Cardiac fibroblast (primary cell): Measurements from ENCODE around the gene STK4.

Experiments used
- DNase-seq, 2 donors: peaks; one replicate each; pipeline versions ENCODE4 v3.0.0 to v3.0.0-alpha.2; 2010; ENCODE audit warnings: low read depth in 2 of 2
- H3K4me3 ChIP-seq, 2 donors: replicated peaks in 1 of 2; 1 replicate in 1 of 2; 2 replicates in 1 of 2; pipeline ENCODE4 v1.5.1; 2011; ENCODE audit warnings: low read depth in 2 of 2, low read length in 2 of 2, mild to moderate bottlenecking in 2 of 2, moderate library complexity in 1 of 2
- TF ChIP-seq, protein P1 (sequence below): IDR thresholded peaks from one replicate; pipeline ENCODE4 v1.5.1; 2011; ENCODE audit warnings: low read depth, mild to moderate bottlenecking, low read length, inconsistent platforms

STK4 gene

DNA sequence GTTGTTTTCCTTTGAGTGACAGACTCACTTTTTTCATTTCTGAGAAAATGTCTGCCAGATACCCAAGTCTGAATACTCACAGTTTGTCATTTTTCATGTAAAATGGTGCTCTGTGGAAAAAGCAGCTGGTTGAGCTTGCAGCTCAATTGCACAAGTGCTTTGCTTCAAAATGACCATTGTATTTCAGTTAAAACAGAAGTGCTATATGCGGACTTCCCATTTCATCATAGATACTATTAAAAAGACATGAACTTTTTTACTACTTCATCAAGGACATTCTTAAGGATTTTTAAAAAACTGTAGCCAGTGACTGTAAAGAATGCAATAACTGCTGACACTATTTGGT is 73.1 kb downstream of the STK4 start:
- peak in 1 of 2 donors; percentile 45 for DNase-seq

DNA sequence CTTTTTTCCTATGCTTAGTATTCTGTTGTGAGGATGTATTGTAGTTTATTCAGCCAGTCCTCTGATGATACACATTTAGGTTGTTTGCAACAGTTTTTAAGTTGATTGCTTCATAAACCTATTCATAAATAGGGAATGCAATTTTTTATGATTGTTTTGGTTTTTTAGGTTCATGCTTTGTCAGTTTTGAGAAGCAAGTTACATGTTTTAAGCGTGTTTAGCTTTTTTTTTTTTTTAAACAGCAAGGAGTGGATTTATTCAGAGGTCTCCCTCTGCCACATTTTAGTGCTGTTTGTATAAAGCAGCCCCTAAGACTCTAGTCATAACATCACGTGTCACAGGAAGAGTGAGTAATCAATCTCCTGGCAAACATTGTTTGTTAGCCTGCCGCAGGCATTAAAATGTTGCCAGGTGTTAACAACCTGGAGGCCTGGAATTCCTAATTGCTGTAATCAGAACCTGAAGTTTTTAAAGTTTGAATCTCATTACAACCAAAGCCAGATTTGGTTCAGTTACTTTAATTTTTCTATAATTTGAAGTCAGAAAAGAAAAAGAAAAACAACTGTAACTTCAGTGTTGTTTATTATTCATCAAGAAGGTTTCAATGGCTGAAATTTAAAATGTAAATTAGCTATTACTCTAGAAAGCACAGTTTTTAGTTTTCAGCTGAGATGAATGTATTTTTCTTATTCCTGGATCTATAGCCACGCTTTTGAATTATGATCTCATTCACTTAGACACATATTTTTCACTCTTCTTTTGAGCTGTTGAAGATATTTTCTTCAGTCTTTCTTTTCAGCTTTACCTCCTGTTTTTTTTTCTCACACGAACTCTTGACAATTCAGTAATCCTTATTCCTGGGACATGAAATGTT is 75.4 kb downstream of the STK4 start:
- peak; percentile 59 to 74 for DNase-seq
- TF ChIP-seq, protein P1, sequence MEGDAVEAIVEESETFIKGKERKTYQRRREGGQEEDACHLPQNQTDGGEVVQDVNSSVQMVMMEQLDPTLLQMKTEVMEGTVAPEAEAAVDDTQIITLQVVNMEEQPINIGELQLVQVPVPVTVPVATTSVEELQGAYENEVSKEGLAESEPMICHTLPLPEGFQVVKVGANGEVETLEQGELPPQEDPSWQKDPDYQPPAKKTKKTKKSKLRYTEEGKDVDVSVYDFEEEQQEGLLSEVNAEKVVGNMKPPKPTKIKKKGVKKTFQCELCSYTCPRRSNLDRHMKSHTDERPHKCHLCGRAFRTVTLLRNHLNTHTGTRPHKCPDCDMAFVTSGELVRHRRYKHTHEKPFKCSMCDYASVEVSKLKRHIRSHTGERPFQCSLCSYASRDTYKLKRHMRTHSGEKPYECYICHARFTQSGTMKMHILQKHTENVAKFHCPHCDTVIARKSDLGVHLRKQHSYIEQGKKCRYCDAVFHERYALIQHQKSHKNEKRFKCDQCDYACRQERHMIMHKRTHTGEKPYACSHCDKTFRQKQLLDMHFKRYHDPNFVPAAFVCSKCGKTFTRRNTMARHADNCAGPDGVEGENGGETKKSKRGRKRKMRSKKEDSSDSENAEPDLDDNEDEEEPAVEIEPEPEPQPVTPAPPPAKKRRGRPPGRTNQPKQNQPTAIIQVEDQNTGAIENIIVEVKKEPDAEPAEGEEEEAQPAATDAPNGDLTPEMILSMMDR: no peak

More for the DNA sequence above, 73.1 kb downstream of the STK4 start:
- TF ChIP-seq, protein P1: no peak
- no peak overlapping the region for H3K4me3 ChIP-seq

DNA sequence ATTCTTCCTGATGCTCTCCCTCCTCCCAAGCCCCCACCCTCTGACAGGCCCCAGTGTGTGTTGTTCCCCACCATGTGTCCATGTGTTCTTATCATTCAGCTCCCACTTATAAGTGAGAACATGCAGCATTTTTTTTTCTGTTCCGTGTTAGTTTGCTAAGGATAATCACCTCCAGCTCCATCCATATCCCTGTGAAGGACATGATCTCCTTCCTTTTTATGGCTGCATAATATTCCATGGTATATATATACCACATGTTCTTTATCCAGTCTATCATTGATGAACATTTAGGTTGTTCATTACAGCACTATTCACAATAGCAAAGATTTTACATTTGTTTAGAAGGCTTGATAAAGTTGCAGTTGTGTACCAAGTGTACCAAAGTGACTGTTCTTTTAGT is 76.7 kb downstream of the STK4 start:
- TF ChIP-seq, protein P1: no peak
- H3K4me3 ChIP-seq: no peak overlapping the region
- no peak for DNase-seq

More for the DNA sequence above, 75.4 kb downstream of the STK4 start:
- no peak overlapping the region for H3K4me3 ChIP-seq

DNA sequence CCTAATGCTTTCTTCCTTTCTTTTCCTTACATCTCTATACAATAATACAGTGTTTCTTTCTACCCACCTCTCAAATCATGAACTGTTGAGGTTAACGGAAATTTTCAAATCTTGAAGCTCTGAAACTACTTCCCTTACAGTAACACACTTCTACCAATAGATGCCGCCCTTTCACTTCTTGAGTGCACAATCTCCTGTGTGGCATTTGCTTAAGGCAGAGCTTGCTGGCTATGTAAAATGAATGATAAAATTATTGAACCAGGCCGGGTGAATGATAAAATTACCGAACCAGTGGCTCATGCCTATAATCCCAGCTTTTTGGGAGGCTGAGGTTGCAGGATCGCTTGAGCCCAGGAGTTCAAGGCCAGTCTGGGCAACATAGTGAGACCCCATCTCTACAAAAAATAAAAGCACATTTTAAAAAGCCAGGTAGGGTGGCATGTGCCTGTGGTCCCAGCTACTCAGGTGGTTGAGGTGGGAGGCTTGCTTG is 77.8 kb downstream of the STK4 start:
- no peak overlapping the region for H3K4me3 ChIP-seq
- TF ChIP-seq, protein P1: peak; percentile 90
- DNase-seq: peak; percentile 90 to 92

DNA sequence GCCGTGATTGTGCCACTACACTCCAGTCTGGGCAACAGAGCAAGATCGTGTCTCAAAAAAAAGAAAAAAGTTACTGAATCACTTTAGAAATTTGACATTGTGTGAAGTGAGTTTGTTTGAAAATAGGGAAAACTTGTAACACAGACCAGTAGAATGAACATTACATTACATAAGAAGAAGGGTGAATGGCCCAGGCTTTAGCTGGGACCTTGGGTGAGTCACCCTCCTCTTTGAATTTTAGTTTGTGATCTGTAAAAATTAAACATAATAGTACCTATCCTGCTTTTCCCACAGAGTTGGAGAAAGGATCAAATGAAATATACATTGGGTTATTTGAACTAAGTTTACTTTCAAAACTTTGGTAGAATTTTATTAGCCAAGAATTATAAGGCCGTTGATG is 78.3 kb downstream of the STK4 start:
- TF ChIP-seq, protein P1: no peak
- DNase-seq: no peak
- H3K4me3 ChIP-seq: no peak overlapping the region

DNA sequence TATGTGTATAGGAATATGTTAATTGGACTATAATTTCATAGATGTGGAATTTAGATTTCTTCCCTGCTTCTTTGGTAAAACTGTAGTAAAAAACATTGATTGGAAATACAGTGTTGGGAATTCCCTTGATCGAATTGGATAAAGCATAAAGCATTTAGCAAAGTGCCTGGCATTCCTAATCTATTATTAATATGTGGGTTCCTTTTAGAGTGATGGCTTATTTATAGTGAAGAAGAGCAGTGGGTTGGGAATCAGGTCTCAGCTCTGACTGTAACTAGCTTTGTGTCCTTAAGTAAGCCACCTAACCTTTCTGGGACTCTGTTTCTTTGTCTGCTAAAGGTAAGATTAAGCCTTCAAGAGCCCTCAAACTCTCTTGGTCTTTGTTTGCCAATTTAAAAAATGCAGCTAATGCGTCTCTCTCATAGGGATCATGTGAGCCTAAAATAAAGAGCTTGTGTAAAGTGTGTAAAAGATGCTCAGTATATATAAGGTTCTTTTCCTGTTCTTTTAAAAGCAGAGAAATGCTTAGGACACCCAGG is 81.3 kb downstream of the STK4 start:
- DNase-seq: no peak
- no peak overlapping the region for H3K4me3 ChIP-seq
- TF ChIP-seq, protein P1: no peak
